Skeletal muscle satellite cell (primary cell): ENCODE results near the gene PRDM2.
"Not testable (repeated sequence)": the region's sequence is repeated elsewhere in the genome, so short reads cannot be mapped to it uniquely, and the experiment has no call there.

ENCODE experiments used
- H3K27me3 ChIP-seq: 2 replicates; pipeline ENCODE4 v1.7.0; 2013; ENCODE audit warnings: low read length; ENCODE audit not compliant: control insufficient read depth, insufficient read depth
- H3K36me3 ChIP-seq: 2 replicates; pipeline ENCODE4 v1.7.0; 2013; ENCODE audit warnings: mild to moderate bottlenecking, control low read depth, low read length; ENCODE audit not compliant: insufficient read depth
- H3K4me1 ChIP-seq: 2 replicates; pipeline ENCODE4 v1.7.0; 2013; ENCODE audit warnings: low read length; ENCODE audit not compliant: control insufficient read depth, insufficient read depth
- H3K4me2 ChIP-seq: 2 replicates; pipeline ENCODE4 v1.7.0; 2013; ENCODE audit warnings: mild to moderate bottlenecking, low read length
- H3K4me3 ChIP-seq: 2 replicates; pipeline ENCODE4 v1.7.0; 2013; ENCODE audit warnings: low read length
- H3K9ac ChIP-seq: 2 replicates; pipeline ENCODE4 v1.7.0; 2013; ENCODE audit warnings: mild to moderate bottlenecking, low read depth, low read length, moderate library complexity
- H3K9me3 ChIP-seq: replicated peaks from 2 replicates; pipeline ENCODE4 v1.7.0; 2013; ENCODE audit warnings: mild to moderate bottlenecking, control low read depth, low read length

The PRDM2 gene

DNA sequence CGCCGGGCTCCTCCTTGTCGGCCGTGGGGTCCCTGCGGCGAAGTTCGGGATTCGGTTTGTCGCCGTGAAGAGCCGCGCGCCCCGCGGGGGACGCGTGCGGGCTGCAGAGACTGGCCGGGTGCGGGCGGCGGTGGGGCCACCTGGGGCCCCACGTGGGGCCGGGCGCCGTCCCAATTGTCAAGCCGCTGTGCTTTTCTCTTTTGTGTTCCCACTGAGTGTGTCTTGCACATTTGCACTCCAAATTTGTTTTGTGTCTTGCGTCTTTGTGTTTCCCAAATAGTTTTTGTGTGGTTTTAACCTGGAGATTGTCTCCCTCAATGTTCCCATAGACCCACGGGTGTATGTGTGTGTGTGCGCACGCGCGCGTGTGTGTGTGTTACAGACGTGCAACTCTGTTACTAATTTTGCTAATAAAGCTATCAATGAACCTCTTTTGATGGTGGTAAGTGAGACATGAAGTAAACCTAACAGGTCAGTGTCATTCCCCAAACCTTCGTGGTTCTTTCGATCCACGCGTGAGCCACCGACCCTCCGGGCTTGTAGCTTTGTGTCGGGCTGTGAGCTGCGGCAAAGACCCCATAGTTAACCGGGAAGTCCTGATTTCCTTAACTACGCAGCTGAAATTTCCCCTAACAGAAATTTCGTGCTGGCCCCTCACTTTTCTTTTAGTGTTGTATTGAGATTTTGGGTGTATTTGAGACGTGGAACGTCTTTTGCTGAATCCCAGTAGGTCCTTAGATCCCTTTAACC is 708 bp downstream of the PRDM2 start:
- no peaks in the 10 kb centered on the region for H3K36me3 ChIP-seq
- H3K27me3 ChIP-seq: peaks cover 4% of the 10 kb centered on the region
- peaks cover 13% of the 10 kb centered on the region for H3K4me1 ChIP-seq
- peak overlapping the region; percentile 88 for H3K4me2 ChIP-seq
- H3K9me3 ChIP-seq: no peaks in the 10 kb centered on the region
- H3K9ac ChIP-seq: peak overlapping the region; percentile 90
- H3K4me3 ChIP-seq: peak overlapping the region; percentile 90

DNA sequence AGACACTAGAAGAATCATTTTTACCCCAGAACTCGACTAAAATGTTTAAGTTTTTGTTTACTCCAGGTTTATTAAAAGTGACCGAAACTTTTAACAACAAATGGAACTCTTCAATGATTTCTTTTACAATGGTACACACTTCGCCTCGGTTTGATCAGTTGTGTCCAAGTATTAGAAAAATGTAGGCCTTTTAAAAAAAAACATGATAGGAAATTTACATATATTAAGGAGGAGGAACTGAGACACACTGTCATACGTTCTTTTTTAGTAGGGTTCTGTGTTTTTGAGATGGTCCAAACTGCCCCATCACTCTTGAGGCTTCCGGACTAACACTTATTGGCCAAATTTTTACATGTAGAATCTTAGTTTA is 1.3 kb downstream of the PRDM2 start:
- Histone ChIP-seq H3K4me3 (peak overlapping the region; percentile 90), H3K9me3 (no peaks in the 10 kb centered on the region), H3K27me3 (no peaks in the 10 kb centered on the region), H3K4me2 (peak overlapping the region; percentile 88), H3K4me1 (peaks cover 13% of the 10 kb centered on the region), H3K36me3 (no peaks in the 10 kb centered on the region), H3K9ac (peak overlapping the region; percentile 90)

DNA sequence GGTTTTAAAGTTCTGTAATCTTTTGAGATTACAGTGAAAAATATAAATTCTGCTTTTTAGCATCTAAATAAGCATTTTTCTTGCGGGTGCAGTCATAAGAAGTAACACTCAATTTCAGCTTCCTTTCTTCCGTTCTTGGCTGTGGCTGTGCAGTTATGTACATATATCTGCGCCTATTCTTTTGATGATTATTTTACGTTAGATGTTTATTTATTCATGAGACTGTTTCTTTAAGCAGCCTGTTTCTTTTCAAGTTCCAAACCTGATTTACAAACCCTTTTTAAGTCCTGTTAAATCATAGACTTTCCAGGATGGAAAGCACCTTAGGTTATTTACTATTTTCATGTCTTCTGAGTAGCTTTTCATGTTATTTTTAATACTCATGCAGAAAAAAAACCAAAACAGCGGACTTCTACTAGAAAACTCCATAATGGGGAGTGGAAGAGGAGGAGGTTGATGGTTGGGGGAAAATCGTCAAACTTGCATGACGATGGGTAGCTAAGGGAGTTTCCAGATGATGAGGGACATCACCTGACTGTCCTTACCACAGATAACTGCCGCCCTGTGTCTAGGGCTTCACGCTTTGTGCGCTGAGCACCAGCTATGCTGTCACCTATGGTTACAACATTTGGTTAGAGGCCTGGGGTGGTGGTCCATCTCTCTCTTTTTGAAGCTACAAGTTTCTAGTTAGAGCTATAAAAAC is 2.6 kb downstream of the PRDM2 start:
- peaks cover 20% of the 10 kb centered on the region for H3K4me1 ChIP-seq
- H3K27me3 ChIP-seq: no peaks in the 10 kb centered on the region
- H3K4me3 ChIP-seq: no peak overlapping the region
- no peak overlapping the region for H3K9ac ChIP-seq
- no peak overlapping the region for H3K4me2 ChIP-seq
- no peaks in the 10 kb centered on the region for H3K9me3 ChIP-seq
- no peaks in the 10 kb centered on the region for H3K36me3 ChIP-seq

DNA sequence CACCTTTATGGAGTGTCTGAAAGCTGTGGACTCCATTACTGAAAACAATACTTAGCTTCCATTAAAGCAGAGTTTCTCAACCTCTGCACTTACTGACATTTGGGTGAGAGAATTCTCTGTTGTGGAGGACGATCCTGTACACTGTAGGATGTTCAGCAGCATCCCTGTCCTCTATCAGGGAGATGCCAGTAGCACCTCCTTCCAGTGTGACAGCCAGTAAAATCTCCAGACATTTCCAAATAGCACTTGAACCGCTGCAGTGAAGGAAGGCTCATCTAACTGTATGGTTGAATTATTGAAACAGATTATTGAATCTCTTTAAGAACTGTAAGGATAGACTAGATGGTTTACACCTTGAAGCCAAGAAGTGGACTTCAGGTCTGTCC is 3.1 kb downstream of the PRDM2 start:
- Histone ChIP-seq H3K4me2 (no peak overlapping the region), H3K9ac (no peak overlapping the region), H3K4me3 (no peak overlapping the region), H3K36me3 (no peaks in the 10 kb centered on the region), H3K9me3 (no peaks in the 10 kb centered on the region), H3K27me3 (no peaks in the 10 kb centered on the region), H3K4me1 (peaks cover 23% of the 10 kb centered on the region)

DNA sequence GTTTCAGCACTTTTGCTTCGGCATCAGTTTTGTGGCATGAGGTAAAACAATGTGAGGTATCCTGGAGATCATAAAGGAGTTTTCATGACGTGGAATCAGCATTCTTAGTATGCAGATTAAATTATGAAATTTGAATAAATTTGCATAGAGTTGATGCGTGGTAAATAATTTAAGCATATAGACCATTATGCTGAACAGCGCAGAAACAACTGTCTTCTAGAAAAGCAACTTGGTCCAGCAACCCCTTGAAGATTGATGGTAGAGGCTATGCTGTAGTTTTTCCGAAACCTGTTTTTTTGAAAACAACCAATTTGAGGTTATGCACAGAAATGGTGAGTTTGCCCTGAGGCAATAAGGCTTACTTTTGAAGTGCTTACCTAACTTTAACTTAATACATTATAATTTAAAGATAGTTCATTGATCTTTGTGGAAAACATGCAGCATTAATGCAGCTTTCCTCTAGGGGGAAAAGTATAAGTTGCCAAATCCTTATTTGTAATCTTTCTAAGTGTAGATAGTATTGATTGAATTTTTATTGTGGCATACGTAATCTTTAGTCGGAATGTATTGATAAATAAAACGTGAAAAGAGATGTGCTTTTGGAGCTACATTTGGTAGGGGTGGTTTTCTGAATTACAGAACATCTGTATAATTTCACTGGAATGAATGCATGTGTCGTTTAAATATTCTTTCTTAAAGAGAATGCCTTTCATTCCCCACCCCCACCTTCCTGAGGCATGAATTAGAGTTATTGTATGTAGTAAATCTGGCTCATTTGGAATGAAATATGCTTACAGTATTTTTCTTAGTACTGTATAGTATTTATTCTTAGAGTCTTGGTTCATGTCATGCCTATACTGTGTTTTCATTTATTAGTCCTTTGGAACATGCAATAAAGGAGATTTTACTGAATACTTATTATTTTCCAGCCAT is 3.8 kb downstream of the PRDM2 start:
- H3K36me3 ChIP-seq: no peaks in the 10 kb centered on the region

DNA sequence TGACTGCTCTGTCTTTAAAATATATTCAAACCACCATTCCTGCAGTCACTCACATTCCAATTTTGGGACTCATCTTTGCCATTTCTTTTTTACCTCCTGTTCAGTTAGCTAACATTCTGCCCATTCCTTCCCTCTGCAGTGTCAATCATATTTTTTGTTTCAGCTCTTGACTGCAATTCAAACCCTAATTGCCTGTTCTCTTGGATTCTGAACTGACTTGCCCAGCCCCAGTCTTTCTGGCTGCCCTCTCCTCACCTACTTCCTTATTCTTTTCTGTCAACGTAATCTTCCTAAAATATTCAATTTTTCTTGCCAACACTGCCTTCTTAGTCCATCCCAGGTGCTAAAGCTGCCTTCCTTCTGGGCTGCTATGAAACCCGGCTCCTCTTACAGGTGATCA is 6.1 kb downstream of the PRDM2 start:
- Histone ChIP-seq H3K4me2 (no peak overlapping the region), H3K9ac (no peak overlapping the region), H3K27me3 (no peaks in the 10 kb centered on the region), H3K9me3 (no peaks in the 10 kb centered on the region), H3K4me3 (no peak overlapping the region), H3K4me1 (peaks cover 10% of the 10 kb centered on the region), H3K36me3 (no peaks in the 10 kb centered on the region)

More for the DNA sequence above, 3.8 kb downstream of the PRDM2 start:
- Histone ChIP-seq H3K9me3 (no peaks in the 10 kb centered on the region), H3K27me3 (no peaks in the 10 kb centered on the region), H3K4me1 (peaks cover 23% of the 10 kb centered on the region), H3K4me2 (no peak overlapping the region), H3K9ac (no peak overlapping the region), H3K4me3 (no peak overlapping the region)

DNA sequence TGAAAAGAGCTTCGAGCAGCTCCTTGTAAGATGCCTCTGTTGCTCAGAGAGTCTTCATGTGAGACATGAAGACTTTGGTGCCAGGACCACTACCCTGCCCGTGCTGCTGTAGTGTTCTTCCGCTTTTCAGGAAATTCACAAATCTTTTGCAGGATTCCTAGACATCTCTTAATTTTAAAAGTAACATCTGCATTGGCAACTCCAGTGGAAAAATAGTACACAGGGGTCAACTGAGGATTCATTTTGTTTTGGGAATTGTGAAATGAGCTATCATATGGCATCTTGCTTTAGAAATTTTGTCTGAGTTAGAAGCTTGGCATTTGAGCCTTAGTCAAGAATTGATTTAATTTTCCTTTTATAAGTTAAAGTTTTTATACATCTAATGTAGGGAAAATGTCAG is 7.2 kb downstream of the PRDM2 start:
- Histone ChIP-seq H3K9me3 (no peaks in the 10 kb centered on the region), H3K4me3 (no peak overlapping the region), H3K4me2 (no peak overlapping the region), H3K27me3 (no peaks in the 10 kb centered on the region), H3K4me1 (peaks cover 10% of the 10 kb centered on the region), H3K36me3 (no peaks in the 10 kb centered on the region), H3K9ac (no peak overlapping the region)

DNA sequence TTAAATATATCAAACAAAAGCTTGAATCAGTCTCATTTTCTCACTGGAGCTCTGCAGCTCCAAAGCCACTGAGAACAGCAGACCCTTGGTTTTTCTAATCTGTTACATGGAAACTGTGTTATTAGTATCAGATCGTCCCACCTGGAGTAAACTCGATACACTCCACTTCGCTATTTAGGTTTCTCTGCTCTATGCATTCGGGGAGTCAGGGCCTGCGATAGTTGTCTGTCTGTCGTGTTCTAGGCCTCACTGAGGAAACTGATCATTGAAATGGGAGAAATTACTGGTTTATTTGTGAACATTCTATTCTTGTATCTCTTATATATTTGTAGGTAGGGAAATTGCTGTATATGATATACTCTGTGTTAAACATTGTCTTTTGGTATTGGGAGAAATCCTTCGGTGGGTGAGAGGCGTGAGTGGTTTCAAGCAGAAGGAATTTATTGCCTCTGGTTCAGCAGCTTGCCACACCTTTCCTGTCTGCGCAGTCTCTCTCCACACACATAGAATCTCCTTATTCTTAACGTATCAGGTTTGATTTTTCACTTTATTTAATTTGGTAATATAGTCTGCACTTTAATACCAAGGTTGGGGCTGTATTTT is 8.5 kb downstream of the PRDM2 start:
- H3K4me1 ChIP-seq: peaks cover 10% of the 10 kb centered on the region

DNA sequence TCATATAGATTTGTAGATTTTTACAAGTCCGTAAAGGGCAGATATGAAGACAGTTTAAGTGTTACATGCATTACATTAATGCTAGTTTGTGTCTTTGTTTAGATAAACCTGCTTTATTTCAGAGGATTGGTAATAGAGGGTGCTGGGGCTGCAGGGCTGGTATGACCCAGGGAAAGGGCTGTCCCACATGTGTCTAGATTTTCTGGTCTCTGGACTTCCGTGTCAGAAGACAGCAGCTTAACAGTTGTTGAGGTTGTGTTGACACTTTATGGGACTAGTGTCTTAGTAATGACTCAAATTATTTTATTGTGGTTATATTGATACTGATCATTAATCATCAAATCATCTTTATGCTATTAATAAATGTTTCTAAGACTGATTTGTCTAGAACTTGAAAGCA is 10.1 kb downstream of the PRDM2 start:
- H3K9me3 ChIP-seq: no peaks in the 10 kb centered on the region
- H3K36me3 ChIP-seq: no peaks in the 10 kb centered on the region
- no peak overlapping the region for H3K4me3 ChIP-seq
- H3K4me2 ChIP-seq: no peak overlapping the region
- peaks cover 10% of the 10 kb centered on the region for H3K4me1 ChIP-seq
- H3K9ac ChIP-seq: no peak overlapping the region
- no peaks in the 10 kb centered on the region for H3K27me3 ChIP-seq

More for the DNA sequence above, 8.5 kb downstream of the PRDM2 start:
- no peaks in the 10 kb centered on the region for H3K27me3 ChIP-seq
- H3K4me2 ChIP-seq: no peak overlapping the region
- no peaks in the 10 kb centered on the region for H3K36me3 ChIP-seq
- no peaks in the 10 kb centered on the region for H3K9me3 ChIP-seq
- H3K4me3 ChIP-seq: no peak overlapping the region
- H3K9ac ChIP-seq: no peak overlapping the region

DNA sequence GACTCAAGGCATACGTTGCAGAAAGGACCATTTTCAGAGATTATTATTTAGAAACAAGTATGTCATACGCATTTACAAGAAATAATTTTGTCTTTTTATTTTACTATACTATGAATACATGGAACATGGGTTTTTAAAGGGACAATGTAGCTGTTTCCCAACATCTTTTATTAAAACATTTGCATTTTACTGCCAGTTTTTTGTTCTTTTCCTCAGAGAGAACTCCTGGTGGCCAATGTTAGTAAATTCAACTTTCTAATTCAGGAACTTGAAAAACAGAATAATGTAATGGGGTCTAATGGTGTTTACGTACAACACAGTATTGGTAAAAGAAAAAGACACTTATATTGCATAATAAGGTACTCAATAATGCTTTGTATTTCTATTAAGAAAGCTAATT is 14.9 kb downstream of the PRDM2 start:
- H3K9ac ChIP-seq: no peak overlapping the region

DNA sequence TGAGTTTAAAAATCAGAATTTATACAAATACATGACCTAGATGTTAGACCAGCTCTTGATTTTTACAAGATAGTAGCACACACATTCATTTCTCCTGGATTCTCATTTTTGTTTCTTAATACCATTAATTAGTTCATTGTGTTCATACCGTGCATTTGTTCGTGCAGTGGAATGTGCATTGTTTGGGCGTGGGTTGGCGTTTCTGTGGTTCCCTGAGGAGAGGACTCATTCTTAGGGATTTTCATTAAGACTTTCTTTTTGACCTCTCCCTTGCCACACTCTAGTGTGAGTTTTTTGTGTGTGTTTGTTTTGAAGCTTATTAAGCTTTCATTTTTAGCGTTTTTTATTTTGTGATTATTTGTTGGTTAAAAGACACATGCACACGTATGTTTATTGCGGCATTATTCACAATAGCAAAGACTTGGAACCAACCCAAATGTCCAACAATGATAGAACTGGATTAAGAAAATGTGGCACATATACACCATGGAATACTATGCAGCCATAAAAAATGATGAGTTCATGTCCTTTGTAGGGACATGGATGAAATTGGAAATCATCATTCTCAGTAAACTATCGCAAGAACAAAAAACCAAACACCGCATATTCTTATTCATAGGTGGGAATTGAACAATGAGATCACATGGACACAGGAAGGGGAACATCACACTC is 15.8 kb downstream of the PRDM2 start:
- not testable (repeated sequence) for H3K9me3 ChIP-seq, H3K27me3 ChIP-seq, H3K9ac ChIP-seq, H3K4me2 ChIP-seq, H3K4me3 ChIP-seq, H3K36me3 ChIP-seq, H3K4me1 ChIP-seq

More for the DNA sequence above, 14.9 kb downstream of the PRDM2 start:
- H3K4me1 ChIP-seq: no peaks in the 10 kb centered on the region
- no peaks in the 10 kb centered on the region for H3K9me3 ChIP-seq
- H3K27me3 ChIP-seq: no peaks in the 10 kb centered on the region
- no peak overlapping the region for H3K4me3 ChIP-seq
- no peak overlapping the region for H3K4me2 ChIP-seq
- H3K36me3 ChIP-seq: no peaks in the 10 kb centered on the region
